ENCODE data around the gene GBP7.
"Not testable (repeated sequence)": the region's sequence is repeated elsewhere in the genome, so short reads cannot be mapped to it uniquely, and the experiment has no call there.

Gene GBP7

DNA sequence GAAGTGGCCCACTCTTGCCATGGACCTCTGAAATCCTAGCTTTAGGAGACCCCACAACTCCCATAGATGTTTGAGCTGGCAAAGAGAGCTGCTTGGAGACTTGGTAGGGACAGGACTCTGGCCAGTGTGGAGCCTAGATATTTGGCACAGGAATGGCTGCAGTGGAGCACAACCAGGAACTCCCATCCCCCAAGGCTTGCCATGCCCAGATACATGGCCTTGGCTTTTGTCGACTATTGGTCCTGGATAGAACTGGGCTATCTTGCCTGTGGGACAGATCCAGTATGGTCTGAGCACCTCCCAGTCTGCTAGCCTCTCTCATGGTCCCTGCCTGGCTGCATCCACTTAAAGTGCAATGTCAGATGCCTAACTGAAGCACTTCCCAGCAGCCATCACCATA is 42.1 kb downstream of the GBP7 start:
- no peak overlapping the region for H3K4me3 ChIP-seq (ENCODE audit: low read depth, low read length)
- TF ChIP-seq, protein P1, sequence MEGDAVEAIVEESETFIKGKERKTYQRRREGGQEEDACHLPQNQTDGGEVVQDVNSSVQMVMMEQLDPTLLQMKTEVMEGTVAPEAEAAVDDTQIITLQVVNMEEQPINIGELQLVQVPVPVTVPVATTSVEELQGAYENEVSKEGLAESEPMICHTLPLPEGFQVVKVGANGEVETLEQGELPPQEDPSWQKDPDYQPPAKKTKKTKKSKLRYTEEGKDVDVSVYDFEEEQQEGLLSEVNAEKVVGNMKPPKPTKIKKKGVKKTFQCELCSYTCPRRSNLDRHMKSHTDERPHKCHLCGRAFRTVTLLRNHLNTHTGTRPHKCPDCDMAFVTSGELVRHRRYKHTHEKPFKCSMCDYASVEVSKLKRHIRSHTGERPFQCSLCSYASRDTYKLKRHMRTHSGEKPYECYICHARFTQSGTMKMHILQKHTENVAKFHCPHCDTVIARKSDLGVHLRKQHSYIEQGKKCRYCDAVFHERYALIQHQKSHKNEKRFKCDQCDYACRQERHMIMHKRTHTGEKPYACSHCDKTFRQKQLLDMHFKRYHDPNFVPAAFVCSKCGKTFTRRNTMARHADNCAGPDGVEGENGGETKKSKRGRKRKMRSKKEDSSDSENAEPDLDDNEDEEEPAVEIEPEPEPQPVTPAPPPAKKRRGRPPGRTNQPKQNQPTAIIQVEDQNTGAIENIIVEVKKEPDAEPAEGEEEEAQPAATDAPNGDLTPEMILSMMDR (IDR thresholded peaks at IDR 0.05; ENCODE audit: low read depth, low read length, missing control alignments), result no peak
- no peak for DNase-seq (ENCODE audit: low read depth)

DNA sequence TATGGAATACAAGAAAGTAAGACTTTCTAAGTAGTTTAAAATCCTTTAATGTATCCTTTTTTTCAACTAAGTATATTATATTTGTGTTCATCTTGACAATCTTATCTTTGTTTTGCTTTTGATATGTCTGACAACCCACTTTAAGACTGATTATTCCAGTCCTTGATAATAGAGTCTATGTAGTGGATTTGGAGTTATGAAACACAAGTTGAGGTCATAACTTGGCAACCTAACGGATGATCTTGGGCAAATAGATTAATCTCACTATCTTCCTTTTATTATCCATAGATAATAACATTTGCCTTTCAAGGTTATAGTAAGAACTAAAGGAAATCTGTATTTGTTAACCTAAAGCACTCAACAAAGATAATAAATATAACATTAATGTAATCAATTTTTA is 45.1 kb downstream of the GBP7 start:
- TF ChIP-seq, protein P1 (IDR thresholded peaks at IDR 0.05; ENCODE audit: low read depth, low read length, missing control alignments), result no peak
- DNase-seq (ENCODE audit: low read depth), result no peak
- no peak overlapping the region for H3K4me3 ChIP-seq (ENCODE audit: low read depth, low read length)

DNA sequence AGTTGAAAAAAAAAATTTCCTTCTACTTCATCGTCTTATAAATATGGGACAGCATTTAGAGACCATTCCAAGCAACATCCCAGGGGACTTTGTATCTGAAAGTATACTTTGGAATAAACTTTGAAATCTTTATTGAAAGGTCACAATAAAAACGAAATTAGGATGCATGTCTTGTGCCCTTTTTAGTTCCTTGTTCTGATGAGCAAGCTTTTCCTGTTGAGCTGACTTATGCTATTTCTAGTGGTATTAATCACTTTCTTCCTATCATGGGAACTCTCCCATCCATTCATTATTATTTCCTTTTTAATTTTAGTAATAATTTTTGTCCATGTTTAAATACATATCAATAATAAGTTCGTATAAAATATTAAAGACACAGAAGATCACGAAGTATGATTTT is 45.9 kb downstream of the GBP7 start:
- no peak overlapping the region for H3K4me3 ChIP-seq (ENCODE audit: low read depth, low read length)
- TF ChIP-seq, protein P1 (IDR thresholded peaks at IDR 0.05; ENCODE audit: low read depth, low read length, missing control alignments), result no peak
- no peak for DNase-seq (ENCODE audit: low read depth)

DNA sequence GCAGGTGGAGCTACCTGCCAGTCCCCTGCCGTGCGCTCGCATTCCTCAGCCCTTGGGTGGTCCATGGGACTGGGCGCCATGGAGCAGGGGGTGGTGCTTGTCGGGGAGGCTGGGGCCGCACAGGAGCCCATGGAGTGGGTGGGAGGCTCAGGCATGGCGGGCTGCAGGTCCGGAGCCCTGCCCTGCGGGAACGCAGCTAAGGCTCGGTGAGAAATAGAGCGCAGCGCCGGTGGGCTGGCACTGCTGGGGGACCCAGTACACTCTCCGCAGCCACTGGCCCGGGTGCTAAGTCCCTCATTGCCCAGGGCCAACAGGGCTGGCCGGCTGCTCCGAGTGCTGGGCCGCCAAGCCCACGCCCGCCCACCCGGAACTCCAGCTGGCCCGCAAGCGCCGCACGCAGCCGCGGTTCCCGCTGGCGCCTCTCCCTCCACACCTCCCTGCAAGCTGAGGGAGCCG is 47.8 kb downstream of the GBP7 start:
- not testable (repeated sequence) for H3K4me3 ChIP-seq (ENCODE audit: low read depth, low read length)

DNA sequence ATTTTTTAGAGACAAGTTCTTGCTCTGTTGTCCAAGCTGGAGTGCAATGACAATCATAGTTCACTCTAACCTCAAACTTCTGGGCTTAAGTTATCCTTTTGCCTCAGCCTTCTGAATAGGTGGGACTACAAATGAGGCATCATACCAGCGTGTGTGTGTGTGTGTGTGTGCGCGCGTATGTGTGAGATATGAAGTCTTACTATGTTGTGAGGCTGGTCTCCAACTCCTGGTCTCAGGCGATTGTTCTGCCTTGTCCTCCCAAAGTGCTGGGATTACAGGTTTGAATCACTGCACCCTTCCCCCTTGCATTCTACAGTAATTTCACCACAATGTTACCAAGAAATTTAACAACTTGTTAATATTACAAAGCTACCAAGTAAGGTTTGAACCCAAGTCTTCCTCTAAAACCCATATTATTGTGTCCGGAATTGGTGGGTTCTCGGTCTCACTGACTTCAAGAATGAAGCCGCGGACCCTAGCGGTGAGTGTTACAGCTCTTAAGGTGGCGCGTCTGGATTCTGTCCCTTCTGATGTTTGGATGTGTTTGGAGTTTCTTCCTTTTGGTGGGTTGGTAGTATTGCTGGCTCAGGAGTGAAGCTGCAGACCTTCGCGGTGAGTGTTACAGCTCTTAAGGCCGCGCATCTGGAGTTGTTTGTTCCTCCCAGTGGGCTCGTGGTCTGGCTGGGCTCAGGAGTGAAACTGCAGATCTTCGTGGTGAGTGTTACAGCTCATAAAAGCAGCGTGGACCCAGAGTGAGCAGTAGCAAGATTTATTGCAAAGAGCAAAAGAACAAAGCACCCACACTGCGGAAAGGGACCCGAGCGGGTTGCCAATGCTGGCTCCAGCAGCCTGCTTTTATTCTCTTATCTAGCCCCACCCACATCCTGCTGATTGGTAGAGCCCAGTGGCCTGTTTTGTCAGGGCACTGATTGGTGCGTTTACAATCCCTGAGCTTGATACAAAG is 48.9 kb downstream of the GBP7 start:
- not testable (repeated sequence) for DNase-seq (ENCODE audit: low read depth); H3K4me3 ChIP-seq (ENCODE audit: low read depth, low read length)

More for the DNA sequence above, 47.8 kb downstream of the GBP7 start:
- not testable (repeated sequence) for DNase-seq (ENCODE audit: low read depth)

DNA sequence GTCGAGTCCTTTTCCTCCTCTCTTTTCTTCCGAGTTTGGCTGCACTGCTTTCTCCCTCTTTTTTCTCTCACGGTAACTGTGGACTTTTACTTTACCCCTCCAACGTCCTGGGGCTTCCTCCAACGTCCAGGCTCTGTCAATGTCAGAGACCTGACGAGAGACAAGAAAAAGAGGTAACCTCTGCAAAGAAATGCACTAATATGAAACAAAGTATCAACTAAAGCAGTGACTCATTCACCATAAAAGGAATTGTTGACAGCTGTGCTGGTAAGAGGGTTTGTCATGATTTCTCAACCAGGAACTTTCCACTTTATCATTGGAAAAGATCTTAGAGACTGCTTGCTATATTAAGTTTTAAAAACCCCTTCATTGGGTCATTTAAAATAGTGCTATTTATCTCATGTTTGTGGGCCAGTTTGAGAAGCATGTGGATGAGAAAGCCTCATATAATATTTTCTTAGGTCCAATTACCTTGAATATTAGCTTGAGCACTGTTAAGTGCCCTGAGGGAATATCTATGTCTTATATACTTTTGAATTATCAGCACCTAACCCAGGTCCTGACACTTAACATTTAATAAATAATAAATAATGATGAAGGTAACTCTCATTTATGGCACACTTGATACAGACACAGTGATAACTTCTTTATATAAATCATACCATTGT is 49.8 kb downstream of the GBP7 start, which contains the start of gene GBP2:
Gene GBP2 (minus strand): TSS at position 202 of the 668 bp plus-strand sequence. CDS start 4,148 bp downstream, outside the sequence.
- peak within 1 kb of the TSS; percentile 25 for H3K4me3 ChIP-seq (ENCODE audit: low read depth, low read length)
- DNase-seq (ENCODE audit: low read depth), result no peak
- TF ChIP-seq, protein P1 (IDR thresholded peaks at IDR 0.05; ENCODE audit: low read depth, low read length, missing control alignments), result no peak

DNA sequence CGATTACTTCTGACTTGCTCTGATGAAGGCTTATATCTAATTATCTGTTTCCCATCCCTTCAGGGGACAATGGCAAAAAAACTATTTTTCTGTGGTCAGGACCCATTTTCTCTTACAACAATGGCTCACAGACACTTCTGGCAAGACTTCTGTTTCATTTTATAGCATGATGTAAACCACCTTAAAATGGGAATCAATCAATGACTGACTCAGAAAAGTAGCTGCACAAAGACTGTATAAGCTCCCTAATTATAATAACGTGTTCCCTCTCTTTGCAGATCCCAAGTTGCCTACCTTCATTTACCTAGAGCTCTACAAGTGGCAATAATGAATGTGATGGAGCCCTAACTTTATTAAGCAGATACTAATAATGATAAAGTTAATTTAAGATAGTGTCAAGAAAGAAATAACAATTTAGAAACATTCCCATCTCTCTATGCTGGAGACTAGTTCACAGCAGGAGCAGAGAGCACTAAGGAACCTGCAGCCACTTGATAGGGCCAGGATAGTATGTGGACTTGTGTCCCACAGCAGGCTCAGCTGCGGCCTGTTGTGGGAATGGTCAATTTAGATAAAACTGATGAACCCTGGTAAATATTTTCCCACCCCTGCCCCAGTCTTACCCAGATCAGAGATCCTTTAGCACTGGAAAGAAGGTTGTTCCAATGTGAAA is 50.4 kb downstream of the GBP7 start:
- TF ChIP-seq, protein P1 (IDR thresholded peaks at IDR 0.05; ENCODE audit: low read depth, low read length, missing control alignments), result no peak
- no peak for DNase-seq (ENCODE audit: low read depth)
- H3K4me3 ChIP-seq (ENCODE audit: low read depth, low read length), result peak overlapping the region; percentile 25

Data from GM12864 (cell line).